Memory B cell (primary cell): ENCODE results near the gene PPP3CA.
"Not testable (repeated sequence)": the region's sequence is repeated elsewhere in the genome, so short reads cannot be mapped to it uniquely, and the experiment has no call there.

Experiments
- ATAC-seq: fragments of 150-1000 bp; cut with Tn5 transposase; 2 replicates; pipeline ENCODE4 v1.10.0; 2021; ENCODE audit warnings: low read depth, mild to moderate bottlenecking, moderate library complexity
- DNase-seq, 2 donors: peaks; one replicate each; pipeline ENCODE4 v3.0.0; 2022; ENCODE audit warnings: low spot score in 2 of 2
- H3K27ac Mint-ChIP-seq: one replicate; pipeline ENCODE4 v1.8.0; 2022; ENCODE audit warnings: mild to moderate bottlenecking, moderate library complexity, mixed read lengths
- H3K27me3 Mint-ChIP-seq: one replicate; pipeline ENCODE4 v1.8.0; 2022; ENCODE audit warnings: mixed read lengths
- H3K36me3 Mint-ChIP-seq: one replicate; pipeline ENCODE4 v1.8.0; 2022; ENCODE audit warnings: mild to moderate bottlenecking, mixed read lengths
- H3K4me1 Mint-ChIP-seq: one replicate; pipeline ENCODE4 v1.8.0; 2022; ENCODE audit warnings: mixed read lengths
- H3K4me3 Mint-ChIP-seq: one replicate; pipeline ENCODE4 v1.8.0; 2022; ENCODE audit warnings: mild to moderate bottlenecking, moderate library complexity, mixed read lengths
- H3K9me3 Mint-ChIP-seq: one replicate; pipeline ENCODE4 v1.8.0; 2022; ENCODE audit warnings: mixed read lengths

Gene PPP3CA

DNA sequence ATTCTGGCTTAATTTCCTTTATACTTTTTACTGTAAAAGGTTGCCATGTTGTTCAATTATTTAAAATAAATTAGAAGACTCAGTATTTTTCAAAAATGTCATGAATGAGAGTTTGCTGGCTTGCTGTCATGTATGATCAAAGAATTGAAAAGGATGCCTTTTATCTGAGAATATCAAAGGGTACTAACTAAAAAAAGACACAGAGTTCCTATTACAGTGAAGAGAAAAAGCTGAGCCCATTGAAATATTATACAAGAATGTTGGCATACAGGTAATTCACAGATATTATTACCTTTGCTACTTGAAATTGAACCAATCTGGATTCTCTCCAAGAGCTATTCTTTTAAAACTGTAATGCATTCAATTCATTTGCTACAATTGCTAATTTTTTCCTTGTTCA lies 200.0 kb downstream of the PPP3CA start:
- peaks cover 5% of the 10 kb centered on the region for H3K36me3 Mint-ChIP-seq
- peaks cover 1% of the 10 kb centered on the region for H3K9me3 Mint-ChIP-seq
- H3K27me3 Mint-ChIP-seq, result no peaks in the 10 kb centered on the region
- DNase-seq (no peak), ATAC-seq (no peak)
- H3K27ac Mint-ChIP-seq, result no peak overlapping the region
- H3K4me1 Mint-ChIP-seq, result peaks cover 28% of the 10 kb centered on the region
- no peak overlapping the region for H3K4me3 Mint-ChIP-seq

GRCh38 chr4:101145021-101145420 lies 202.3 kb downstream of the PPP3CA start:
- peak overlapping the region; percentile 45 for H3K27ac Mint-ChIP-seq
- ATAC-seq (no peak), DNase-seq (no peak)
- no peak overlapping the region for H3K4me3 Mint-ChIP-seq
- peaks cover 37% of the 10 kb centered on the region for H3K4me1 Mint-ChIP-seq
- peaks cover 6% of the 10 kb centered on the region for H3K36me3 Mint-ChIP-seq
- peaks cover 1% of the 10 kb centered on the region for H3K9me3 Mint-ChIP-seq
- no peaks in the 10 kb centered on the region for H3K27me3 Mint-ChIP-seq

DNA sequence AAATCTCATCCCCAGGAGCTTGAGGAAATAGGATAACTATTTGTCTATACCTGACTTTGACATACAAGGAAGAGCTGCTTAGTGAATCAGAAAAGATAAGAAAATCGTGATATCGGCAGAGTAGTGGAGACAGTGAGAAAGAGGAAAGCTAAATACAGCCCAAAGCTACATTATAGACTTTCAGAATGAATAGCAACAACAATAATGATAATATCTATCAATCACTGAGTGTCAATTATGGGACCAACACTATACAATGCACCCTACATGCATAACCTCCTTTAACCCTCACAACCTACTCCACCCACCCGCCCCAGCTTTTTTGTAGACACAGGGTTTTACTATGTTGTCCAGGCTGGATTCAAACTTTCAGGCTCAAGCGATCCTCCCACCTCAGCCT lies 205.1 kb downstream of the PPP3CA start:
- DNase-seq (no peak), ATAC-seq (no peak)
- Mint-ChIP-seq H3K36me3 (peaks cover 6% of the 10 kb centered on the region), H3K4me3 (no peak overlapping the region), H3K4me1 (peaks cover 45% of the 10 kb centered on the region), H3K27me3 (no peaks in the 10 kb centered on the region), H3K27ac (no peak overlapping the region), H3K9me3 (peaks cover 1% of the 10 kb centered on the region)

DNA sequence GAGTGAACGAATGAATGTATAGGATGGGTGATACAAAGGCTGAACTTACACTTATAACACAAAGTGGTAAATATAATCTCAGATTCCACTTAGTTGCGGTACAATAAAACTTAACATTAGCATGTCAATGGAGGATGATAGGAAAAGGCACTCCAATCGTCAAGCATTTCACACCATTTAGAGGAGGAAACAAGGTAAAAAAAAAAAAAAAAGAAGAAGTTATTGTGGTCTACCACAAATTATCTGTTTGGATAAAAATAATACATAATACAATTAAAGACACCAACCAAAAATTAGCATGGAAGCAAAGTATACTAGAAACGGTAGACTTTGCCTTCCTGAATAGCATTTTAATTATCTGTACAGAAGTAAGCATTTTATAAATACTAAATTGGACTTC lies 205.5 kb downstream of the PPP3CA start:
- Mint-ChIP-seq H3K9me3 (peaks cover 1% of the 10 kb centered on the region), H3K27ac (no peak overlapping the region), H3K36me3 (peaks cover 6% of the 10 kb centered on the region), H3K4me3 (peak overlapping the region; percentile 2), H3K4me1 (peaks cover 48% of the 10 kb centered on the region), H3K27me3 (no peaks in the 10 kb centered on the region)
- DNase-seq (no peak), ATAC-seq (peak; percentile 58)

- H3K27ac Mint-ChIP-seq, result no peak overlapping the region
- ATAC-seq (peak; percentile 72), DNase-seq (no peak)
- H3K36me3 Mint-ChIP-seq, result peaks cover 6% of the 10 kb centered on the region
- H3K4me1 Mint-ChIP-seq, result peaks cover 51% of the 10 kb centered on the region
- no peaks in the 10 kb centered on the region for H3K27me3 Mint-ChIP-seq
- H3K9me3 Mint-ChIP-seq, result peaks cover 1% of the 10 kb centered on the region
- peak overlapping the region; percentile 2 for H3K4me3 Mint-ChIP-seq
Observed at GRCh38 chr4:101141230-101141629, 206.1 kb downstream of the PPP3CA start.

DNA sequence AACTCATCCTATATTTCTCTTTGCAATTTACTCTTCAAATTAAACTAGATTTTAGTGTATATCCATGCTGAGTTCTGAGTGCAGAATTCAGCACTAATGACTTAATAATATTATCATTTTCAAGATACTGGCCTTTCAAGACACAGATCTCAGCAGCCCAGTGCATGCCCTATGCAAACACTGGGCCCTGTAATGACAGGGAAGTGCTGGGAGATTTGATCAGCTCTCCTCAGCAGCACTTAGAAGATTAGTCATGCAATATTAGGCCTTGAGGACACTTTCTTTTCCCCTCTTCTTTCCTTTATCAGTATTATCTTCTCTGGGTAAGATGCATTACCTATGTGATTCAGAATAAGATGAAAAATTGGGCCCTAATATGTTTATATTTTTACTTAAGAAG lies 207.1 kb downstream of the PPP3CA start:
- ATAC-seq, result no peak
- peaks cover under 1% of the 10 kb centered on the region for H3K9me3 Mint-ChIP-seq
- H3K4me1 Mint-ChIP-seq, result peaks cover 54% of the 10 kb centered on the region
- H3K27me3 Mint-ChIP-seq, result no peaks in the 10 kb centered on the region
- H3K36me3 Mint-ChIP-seq, result peaks cover 4% of the 10 kb centered on the region
- DNase-seq, result no peak
- no peak overlapping the region for H3K27ac Mint-ChIP-seq
- H3K4me3 Mint-ChIP-seq, result no peak overlapping the region

DNA sequence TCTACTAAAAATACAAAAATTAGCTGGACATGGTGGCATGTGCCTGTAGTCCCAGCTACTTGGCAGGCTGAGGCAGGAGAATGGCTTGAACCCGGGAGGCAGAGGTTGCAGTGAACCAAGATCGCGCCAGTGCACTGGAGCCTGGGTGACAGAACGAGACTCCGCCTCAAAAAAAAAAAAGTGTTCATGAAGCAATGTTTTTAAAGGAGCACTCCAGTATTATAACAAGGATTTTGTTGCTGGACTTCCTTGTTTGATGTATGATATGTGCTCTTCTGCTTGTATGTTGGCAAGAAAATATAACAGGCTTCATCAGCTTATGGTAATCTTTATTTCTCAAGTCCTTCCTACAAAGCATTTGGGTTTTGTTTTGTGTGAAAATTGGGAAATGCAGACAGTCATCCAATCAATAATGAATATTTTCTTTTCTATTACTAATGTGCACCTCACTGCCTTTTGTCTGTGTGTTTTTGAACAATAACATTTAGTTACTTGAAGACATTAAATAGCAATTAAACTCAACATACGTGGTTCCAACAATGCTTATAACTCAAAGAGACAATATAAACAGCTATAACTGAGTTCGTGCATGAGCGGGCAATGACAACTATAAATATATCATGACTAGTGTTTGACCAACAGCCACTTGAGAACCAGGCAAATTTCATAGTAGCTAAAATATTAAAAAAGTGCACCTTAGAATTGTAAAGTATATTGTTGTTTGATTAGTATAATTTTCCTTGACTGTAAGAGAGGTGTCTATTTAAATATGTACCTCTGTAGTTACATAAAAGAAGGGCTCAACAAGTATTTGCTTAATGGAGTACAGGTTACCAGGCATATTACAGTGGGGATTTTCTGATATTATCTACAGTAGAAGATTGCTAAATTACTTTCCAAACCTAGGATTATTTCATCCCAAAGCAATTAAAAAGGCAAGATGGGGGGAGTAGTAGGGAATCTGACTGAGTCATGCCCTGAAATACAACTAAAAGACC lies 210.7 kb downstream of the PPP3CA start:
- Mint-ChIP-seq H3K4me1 (peaks cover 51% of the 10 kb centered on the region), H3K27me3 (no peaks in the 10 kb centered on the region), H3K9me3 (peaks cover 1% of the 10 kb centered on the region), H3K4me3 (peak overlapping the region; percentile 46), H3K27ac (peak overlapping the region; percentile 10), H3K36me3 (peaks cover 19% of the 10 kb centered on the region)
- no peak for ATAC-seq
- DNase-seq, result no peak

- ATAC-seq (peak; percentile 46), DNase-seq (no peak)
- Mint-ChIP-seq H3K36me3 (peaks cover 20% of the 10 kb centered on the region), H3K27me3 (no peaks in the 10 kb centered on the region), H3K27ac (peak overlapping the region; percentile 4), H3K4me3 (peak overlapping the region; percentile 67), H3K4me1 (peaks cover 49% of the 10 kb centered on the region), H3K9me3 (peaks cover 2% of the 10 kb centered on the region)
Observed at GRCh38 chr4:101135371-101136010, 211.8 kb downstream of the PPP3CA start.

- H3K27me3 Mint-ChIP-seq, ATAC-seq, H3K9me3 Mint-ChIP-seq, H3K4me3 Mint-ChIP-seq, DNase-seq, H3K27ac Mint-ChIP-seq: not testable (repeated sequence)
- Mint-ChIP-seq H3K36me3 (peaks cover 28% of the 10 kb centered on the region), H3K4me1 (peaks cover 55% of the 10 kb centered on the region)
Observed at GRCh38 chr4:101131058-101131457, 216.3 kb downstream of the PPP3CA start.

- not testable (repeated sequence) for H3K4me3 Mint-ChIP-seq, ATAC-seq, DNase-seq, H3K9me3 Mint-ChIP-seq, H3K27me3 Mint-ChIP-seq, H3K27ac Mint-ChIP-seq
- Mint-ChIP-seq H3K4me1 (peaks cover 55% of the 10 kb centered on the region), H3K36me3 (peaks cover 25% of the 10 kb centered on the region)
Observed at GRCh38 chr4:101128898-101129297, 218.4 kb downstream of the PPP3CA start.

DNA sequence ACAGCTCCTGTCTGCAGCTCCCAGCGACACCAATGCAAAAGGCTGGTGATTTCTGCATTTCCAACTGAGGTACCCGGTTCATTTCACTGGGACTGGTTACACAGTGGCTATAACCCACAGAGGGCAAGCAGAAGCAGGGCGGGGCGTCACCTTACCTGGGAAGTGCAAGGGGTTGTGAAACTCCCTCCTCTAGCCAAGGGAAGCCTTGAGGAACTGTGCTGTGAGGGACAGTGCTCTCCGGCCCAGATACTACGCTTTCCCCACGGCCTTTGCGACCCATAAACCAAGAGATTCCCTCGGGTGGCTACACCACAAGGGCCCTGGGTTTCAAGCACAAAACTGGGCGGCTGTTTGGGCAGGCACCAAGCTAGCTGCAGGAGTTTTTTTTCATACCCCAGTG lies 218.9 kb downstream of the PPP3CA start:
- Mint-ChIP-seq H3K4me3 (no peak overlapping the region), H3K27ac (no peak overlapping the region), H3K9me3 (peaks cover 5% of the 10 kb centered on the region), H3K27me3 (no peaks in the 10 kb centered on the region), H3K4me1 (peaks cover 56% of the 10 kb centered on the region), H3K36me3 (peaks cover 21% of the 10 kb centered on the region)
- ATAC-seq (peak; percentile 27), DNase-seq (no peak)

GRCh38 chr4:101127176-101127790 lies 220.0 kb downstream of the PPP3CA start:
- Mint-ChIP-seq H3K27ac (peak overlapping the region; percentile 12), H3K36me3 (peaks cover 22% of the 10 kb centered on the region), H3K27me3 (no peaks in the 10 kb centered on the region), H3K4me3 (peak overlapping the region; percentile 17), H3K9me3 (peaks cover 5% of the 10 kb centered on the region), H3K4me1 (peaks cover 54% of the 10 kb centered on the region)
- DNase-seq, result no peak
- peak; percentile 74 for ATAC-seq

DNA sequence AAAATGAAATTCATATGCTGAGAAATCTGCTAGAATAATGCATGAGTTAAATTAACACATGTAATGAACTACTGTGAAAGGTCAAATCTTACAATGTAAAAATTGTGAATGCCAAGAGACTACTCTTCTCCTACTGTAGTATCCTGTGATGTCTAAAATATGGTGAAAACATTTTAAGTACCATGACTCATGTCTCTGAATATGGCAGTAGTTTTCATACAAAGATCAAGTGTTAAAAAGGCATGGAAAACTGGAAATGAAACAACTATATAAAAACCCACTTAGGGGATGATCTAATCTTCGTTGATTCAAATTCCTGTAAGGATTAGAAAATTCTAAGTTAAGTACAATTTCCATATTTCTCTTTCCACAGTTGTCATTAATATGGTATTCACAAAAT lies 221.3 kb downstream of the PPP3CA start:
- peaks cover 52% of the 10 kb centered on the region for H3K4me1 Mint-ChIP-seq
- H3K4me3 Mint-ChIP-seq, result no peak overlapping the region
- peaks cover 3% of the 10 kb centered on the region for H3K9me3 Mint-ChIP-seq
- no peaks in the 10 kb centered on the region for H3K27me3 Mint-ChIP-seq
- no peak for DNase-seq
- no peak overlapping the region for H3K27ac Mint-ChIP-seq
- H3K36me3 Mint-ChIP-seq, result peaks cover 17% of the 10 kb centered on the region
- ATAC-seq, result no peak
